Activated CD8-positive, alpha-beta T cell treated with anti-CD3 and anti-CD28 coated beads for 36 hours (primary cell): Measurements from ENCODE around the gene SLC35F5. TPM values are rescaled to one million over a fixed set of nuclear protein-coding genes. Genes with fewer than 3 reads are reported as not detected.

Experiments used
- ATAC-seq: fragments of 200-7000 bp; cut with Tn5 transposase; one replicate; pipeline ENCODE4 v1.10.0; 2021; ENCODE audit warnings: mild to moderate bottlenecking, moderate library complexity
- CTCF ChIA-PET: fragments of 350-600 bp; sonication (Branson Sonifier 250); formaldehyde crosslinking; loops from one replicate; lab custom pipeline; 2021; ENCODE audit warnings: antibody characterized with exemption; lab: Charles Lee
- POLR2A ChIA-PET: fragments of 350-600 bp; sonication (Branson Sonifier 250); formaldehyde crosslinking; loops from one replicate; lab custom pipeline; 2021; ENCODE audit warnings: antibody characterized with exemption; lab: Charles Lee
- DNase-seq: peaks from one replicate; pipeline ENCODE4 v3.0.0-alpha.2; 2020
- H3K27ac Mint-ChIP-seq: one replicate; pipeline ENCODE4 v1.8.0; 2021; ENCODE audit warnings: mild to moderate bottlenecking, mixed read lengths
- H3K27me3 Mint-ChIP-seq: one replicate; pipeline ENCODE4 v1.8.0; 2021; ENCODE audit warnings: mixed read lengths
- H3K36me3 Mint-ChIP-seq: one replicate; pipeline ENCODE4 v1.8.0; 2021; ENCODE audit warnings: low read depth, mixed read lengths
- H3K4me1 Mint-ChIP-seq: one replicate; pipeline ENCODE4 v1.8.0; 2021; ENCODE audit warnings: low read depth, mixed read lengths
- H3K4me3 Mint-ChIP-seq: one replicate; pipeline ENCODE4 v1.8.0; 2021; ENCODE audit warnings: mild to moderate bottlenecking, moderate library complexity, mixed read lengths
- H3K9me3 Mint-ChIP-seq: one replicate; pipeline ENCODE4 v1.8.0; 2021; ENCODE audit warnings: mixed read lengths
- CTCF ChIP-seq: fragments of 200-600 bp; IDR thresholded peaks from one replicate; pipeline ENCODE4 v1.8.0; 2022; ENCODE audit warnings: antibody characterized with exemption, mild to moderate bottlenecking
- intact Hi-C: fragments of 100-400 bp; cut with micrococcal nuclease; formaldehyde crosslinking; loops from one replicate; pipeline ENCODE4 v1.10.0; 2022
- total RNA-seq, 2 experiments: library from RNA; stranded (reverse); gene quantifications; one replicate each; pipeline ENCODE4 v1.2.3, GENCODE V29; 2021

SLC35F5 gene
- total RNA-seq, 2 experiments from 2014 or later, result 17.9 to 18.9 TPM

- H3K9me3 Mint-ChIP-seq, result no peaks in the 10 kb centered on the region
- peak overlapping the region; percentile 97 for H3K4me3 Mint-ChIP-seq
- peak overlapping the region; percentile 100 for H3K27ac Mint-ChIP-seq
- H3K4me1 Mint-ChIP-seq, result peaks cover 26% of the 10 kb centered on the region
- no peak for TF ChIP-seq CTCF
- DNase-seq (peak; percentile 2), ATAC-seq (no peak)
- H3K36me3 Mint-ChIP-seq, result peaks cover 9% of the 10 kb centered on the region
- ChIA-PET POLR2A (interaction anchor here (0.7 to 2.0 kb wide), 16 partner anchors 10 to 188 kb away, joined by 3 to 7 read pairs (median 4); partner anchors contain the start of gene ACTR3), CTCF (interaction anchor here (0.6 to 2.0 kb wide), 11 partner anchors 10 to 223 kb away, joined by 3 to 8 read pairs (median 4); partner anchors contain the start of gene ACTR3)
- H3K27me3 Mint-ChIP-seq, result no peaks in the 10 kb centered on the region
- intact Hi-C loops, result loop anchor here (5.0 kb wide), 1 partner anchor 130 kb away; no protein-coding TSS in a partner anchor
These were observed 756 bp upstream of the SLC35F5 start for GRCh38 chr2:113757138-113757657.

GRCh38 chr2:113755835-113756354 is 547 bp downstream of the SLC35F5 start:
- ATAC-seq (peak; percentile 59), DNase-seq (peak; percentile 63)
- Mint-ChIP-seq H3K36me3 (peaks cover 15% of the 10 kb centered on the region), H3K4me3 (peak overlapping the region; percentile 97), H3K27me3 (no peaks in the 10 kb centered on the region), H3K9me3 (no peaks in the 10 kb centered on the region), H3K4me1 (peaks cover 30% of the 10 kb centered on the region), H3K27ac (peak overlapping the region; percentile 87)
- intact Hi-C loops, result loop anchor here (5.0 kb wide), 1 partner anchor 131 kb away; no protein-coding TSS in a partner anchor
- POLR2A ChIA-PET, result interaction anchor here (0.7 to 2.0 kb wide), 20 partner anchors 8 to 189 kb away, joined by 3 to 7 read pairs (median 4); no protein-coding TSS in a partner anchor
- CTCF ChIA-PET, result interaction anchor here (0.7 to 2.0 kb wide), 12 partner anchors 9 to 224 kb away, joined by 3 to 8 read pairs (median 5); no protein-coding TSS in a partner anchor
- TF ChIP-seq CTCF, result no peak

GRCh38 chr2:113755035-113755834 is 1.2 kb downstream of the SLC35F5 start:
- Mint-ChIP-seq H3K27me3 (no peaks in the 10 kb centered on the region), H3K9me3 (no peaks in the 10 kb centered on the region), H3K36me3 (peaks cover 20% of the 10 kb centered on the region), H3K27ac (peak overlapping the region; percentile 87), H3K4me1 (peaks cover 37% of the 10 kb centered on the region), H3K4me3 (peak overlapping the region; percentile 97)
- no peak for TF ChIP-seq CTCF
- ChIA-PET CTCF (interaction anchor here (0.7 to 2.0 kb wide), 8 partner anchors 8 to 225 kb away, joined by 3 to 8 read pairs (median 6); no protein-coding TSS in a partner anchor), POLR2A (interaction anchor here (0.9 to 2.0 kb wide), 10 partner anchors 9 to 171 kb away, joined by 3 to 7 read pairs (median 4); no protein-coding TSS in a partner anchor)
- ATAC-seq (no peak), DNase-seq (peak; percentile 30)
- intact Hi-C loops, result loop anchor here (5.0 kb wide), 1 partner anchor 132 kb away; no protein-coding TSS in a partner anchor

GRCh38 chr2:113754160-113754559 is 2.3 kb downstream of the SLC35F5 start:
- no peak overlapping the region for H3K27ac Mint-ChIP-seq
- ChIA-PET CTCF (interaction anchor here (0.8 kb wide), 1 partner anchor 140 kb away, joined by 3 read pairs; no protein-coding TSS in a partner anchor), POLR2A (no interaction called here)
- DNase-seq, result no peak
- intact Hi-C loops, result no loop called here
- peaks cover 24% of the 10 kb centered on the region for H3K36me3 Mint-ChIP-seq
- no peak for ATAC-seq
- no peaks in the 10 kb centered on the region for H3K9me3 Mint-ChIP-seq
- peaks cover 39% of the 10 kb centered on the region for H3K4me1 Mint-ChIP-seq
- no peak for TF ChIP-seq CTCF
- no peaks in the 10 kb centered on the region for H3K27me3 Mint-ChIP-seq
- no peak overlapping the region for H3K4me3 Mint-ChIP-seq
